ENCODE measurements around the gene MRLN.
"Not testable (repeated sequence)": the region's sequence is repeated elsewhere in the genome, so short reads cannot be mapped to it uniquely, and the experiment has no call there.

MRLN gene

GRCh38 chr10:59753267-59753666 is at the start of gene MRLN:
Gene MRLN (minus strand): TSS chr10:59753455.
- Mint-ChIP-seq H3K4me3 (no peak within 1 kb of the TSS), H3K9me3 (no peaks in the 10 kb centered on the region), H3K27me3 (peaks cover 20% of the 10 kb centered on the region), H3K36me3 (no peaks in the 10 kb centered on the region), H3K4me1 (no peaks in the 10 kb centered on the region), H3K27ac (no peak within 1 kb of the TSS)
- ATAC-seq: no peak

GRCh38 chr10:59801171-59801570 is 47.9 kb upstream of the MRLN start:
- no peaks in the 10 kb centered on the region for H3K27me3 Mint-ChIP-seq
- peaks cover 88% of the 10 kb centered on the region for H3K36me3 Mint-ChIP-seq
- no peaks in the 10 kb centered on the region for H3K9me3 Mint-ChIP-seq
- peaks cover 6% of the 10 kb centered on the region for H3K4me1 Mint-ChIP-seq
- H3K4me3 Mint-ChIP-seq: no peak overlapping the region
- no peak for ATAC-seq
- no peak overlapping the region for H3K27ac Mint-ChIP-seq

- no peak for ATAC-seq
- Mint-ChIP-seq H3K27ac (no peak overlapping the region), H3K4me1 (peaks cover 6% of the 10 kb centered on the region), H3K36me3 (peaks cover 95% of the 10 kb centered on the region), H3K4me3 (no peak overlapping the region), H3K9me3 (no peaks in the 10 kb centered on the region), H3K27me3 (no peaks in the 10 kb centered on the region)
Observed at GRCh38 chr10:59799421-59799820, 46.2 kb upstream of the MRLN start.

DNA sequence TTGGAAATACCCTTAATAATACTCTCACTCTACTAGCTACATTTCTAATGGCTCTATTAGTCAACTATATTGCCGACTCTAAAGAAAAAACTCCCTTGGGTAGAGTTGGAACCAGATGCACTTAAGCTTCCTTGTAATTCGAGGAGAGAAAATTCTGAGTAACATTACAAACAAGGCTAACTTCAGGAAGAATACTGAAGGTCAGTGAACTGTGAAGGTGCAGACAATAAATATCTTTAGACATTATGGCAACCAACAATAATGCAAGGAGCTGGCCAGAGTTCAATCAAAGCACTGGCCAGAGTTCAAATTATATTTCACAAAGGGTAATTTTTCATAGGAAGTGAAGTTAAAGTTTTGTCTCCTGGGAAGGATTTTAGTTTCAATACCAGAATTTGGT is 40.7 kb upstream of the MRLN start:
- no peak overlapping the region for H3K27ac Mint-ChIP-seq
- no peaks in the 10 kb centered on the region for H3K4me1 Mint-ChIP-seq
- no peaks in the 10 kb centered on the region for H3K9me3 Mint-ChIP-seq
- no peak for ATAC-seq
- H3K36me3 Mint-ChIP-seq: peaks cover 75% of the 10 kb centered on the region
- H3K27me3 Mint-ChIP-seq: no peaks in the 10 kb centered on the region
- H3K4me3 Mint-ChIP-seq: no peak overlapping the region

DNA sequence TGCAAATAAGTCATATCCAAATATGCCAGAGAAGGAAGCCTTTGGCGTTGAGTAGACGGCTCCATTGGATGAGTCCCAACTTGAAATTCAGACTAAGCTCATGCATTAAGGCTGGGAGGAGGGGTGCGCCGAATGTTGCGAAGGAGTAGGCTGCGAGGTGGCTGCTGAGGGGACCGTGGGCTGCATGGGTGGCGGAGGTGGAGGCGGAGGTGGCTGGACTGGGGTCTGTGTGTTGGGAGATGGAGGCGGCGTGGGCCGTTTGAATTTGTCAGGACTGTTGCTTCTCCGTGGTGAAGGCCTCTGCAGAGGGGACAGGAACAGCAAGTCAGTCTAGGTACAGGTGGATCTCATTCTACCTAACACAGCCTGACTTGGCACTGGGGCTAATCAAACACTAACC is 39.6 kb upstream of the MRLN start:
- Mint-ChIP-seq H3K36me3 (peaks cover 66% of the 10 kb centered on the region), H3K27me3 (no peaks in the 10 kb centered on the region), H3K27ac (no peak overlapping the region), H3K9me3 (no peaks in the 10 kb centered on the region), H3K4me3 (no peak overlapping the region), H3K4me1 (no peaks in the 10 kb centered on the region)
- ATAC-seq: no peak

DNA sequence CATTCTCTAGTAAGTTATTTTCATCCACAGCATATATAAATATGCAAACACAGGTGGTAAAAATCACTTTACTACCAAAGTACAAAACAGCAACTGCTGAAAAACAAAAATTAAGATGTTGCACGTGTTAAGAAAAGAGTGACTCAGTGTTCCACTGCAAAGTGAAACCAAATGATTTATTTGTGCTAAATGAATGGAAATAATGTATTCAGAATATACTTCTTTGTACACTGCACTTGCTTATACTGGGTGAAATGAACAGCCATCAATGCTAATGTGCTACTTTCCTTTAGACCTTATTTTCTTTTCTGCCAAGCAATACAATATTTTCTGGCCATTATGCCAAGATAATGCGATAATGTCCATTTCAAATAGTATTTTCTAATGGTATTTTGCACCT is 38.3 kb upstream of the MRLN start:
- no peaks in the 10 kb centered on the region for H3K9me3 Mint-ChIP-seq
- ATAC-seq: no peak
- H3K27ac Mint-ChIP-seq: no peak overlapping the region
- no peak overlapping the region for H3K4me3 Mint-ChIP-seq
- H3K27me3 Mint-ChIP-seq: no peaks in the 10 kb centered on the region
- no peaks in the 10 kb centered on the region for H3K4me1 Mint-ChIP-seq
- H3K36me3 Mint-ChIP-seq: peaks cover 54% of the 10 kb centered on the region

DNA sequence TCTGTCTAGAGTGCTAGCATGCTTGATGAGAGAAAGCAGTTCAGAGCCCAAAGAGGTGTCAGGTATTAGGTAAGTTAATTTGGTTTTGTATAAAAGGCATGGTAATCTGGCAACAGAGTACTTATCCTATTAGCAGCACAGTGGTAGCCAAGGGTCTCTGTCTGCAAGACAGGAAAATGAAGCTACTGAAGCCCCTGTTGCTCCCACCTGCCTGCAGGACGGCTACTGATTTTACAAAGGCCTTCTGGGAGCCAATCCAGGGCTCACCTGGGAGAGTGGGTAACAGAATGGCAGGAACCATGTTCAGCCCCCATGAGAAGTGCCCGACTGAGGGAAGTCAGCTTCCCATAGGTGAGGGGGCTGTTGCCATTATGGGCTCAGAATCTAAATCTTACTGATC is 36.8 kb upstream of the MRLN start:
- not testable (repeated sequence) for H3K4me1 Mint-ChIP-seq, H3K27ac Mint-ChIP-seq, H3K27me3 Mint-ChIP-seq, H3K4me3 Mint-ChIP-seq, ATAC-seq, H3K9me3 Mint-ChIP-seq
- peaks cover 39% of the 10 kb centered on the region for H3K36me3 Mint-ChIP-seq

DNA sequence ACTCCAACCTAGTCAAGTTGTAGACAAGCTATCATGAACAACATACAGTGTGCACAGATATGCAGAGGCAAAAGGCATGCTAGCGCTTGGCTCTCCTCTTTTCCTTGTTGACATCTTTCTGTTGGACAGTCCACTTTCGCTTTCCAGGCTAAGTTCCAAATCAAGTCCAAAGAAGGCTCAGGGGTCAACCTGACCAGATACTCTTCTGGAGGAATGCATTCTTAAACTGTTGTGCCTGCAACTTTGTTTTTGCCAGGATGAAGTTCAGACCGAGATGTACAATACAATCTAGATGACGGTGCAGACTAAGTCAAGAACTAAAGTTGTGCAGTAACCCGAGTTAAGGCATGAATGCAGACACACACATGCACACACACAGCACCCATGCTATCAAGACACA is 35.7 kb upstream of the MRLN start:
- not testable (repeated sequence) for H3K27me3 Mint-ChIP-seq, H3K4me3 Mint-ChIP-seq, H3K4me1 Mint-ChIP-seq, H3K27ac Mint-ChIP-seq, ATAC-seq, H3K9me3 Mint-ChIP-seq
- H3K36me3 Mint-ChIP-seq: peaks cover 28% of the 10 kb centered on the region

DNA sequence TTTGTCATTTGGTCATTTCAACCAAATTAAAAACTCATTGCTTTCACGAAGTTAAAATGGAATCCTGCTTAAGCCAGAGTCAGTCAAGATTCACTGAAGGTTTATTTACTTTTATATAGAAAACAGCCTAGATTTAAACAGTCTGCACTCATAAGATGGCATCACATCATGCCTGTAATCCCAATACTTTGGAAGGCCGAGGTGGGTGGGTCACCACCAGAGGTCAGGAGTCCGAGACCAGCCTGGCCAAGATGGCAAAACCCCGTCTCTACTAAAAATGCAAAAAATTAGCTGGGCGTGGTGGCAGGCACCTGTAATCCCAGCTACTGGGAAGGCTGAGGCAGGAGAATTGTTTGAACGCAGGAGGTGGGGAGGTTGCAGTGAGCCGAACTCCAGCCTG is 33.8 kb upstream of the MRLN start:
- not testable (repeated sequence) for H3K4me3 Mint-ChIP-seq, H3K9me3 Mint-ChIP-seq, H3K27me3 Mint-ChIP-seq, ATAC-seq, H3K27ac Mint-ChIP-seq, H3K4me1 Mint-ChIP-seq
- H3K36me3 Mint-ChIP-seq: peaks cover 11% of the 10 kb centered on the region

- not testable (repeated sequence) for H3K9me3 Mint-ChIP-seq, H3K36me3 Mint-ChIP-seq, H3K4me1 Mint-ChIP-seq, ATAC-seq, H3K4me3 Mint-ChIP-seq, H3K27me3 Mint-ChIP-seq, H3K27ac Mint-ChIP-seq
Observed at GRCh38 chr10:59785476-59785875, 32.2 kb upstream of the MRLN start.

DNA sequence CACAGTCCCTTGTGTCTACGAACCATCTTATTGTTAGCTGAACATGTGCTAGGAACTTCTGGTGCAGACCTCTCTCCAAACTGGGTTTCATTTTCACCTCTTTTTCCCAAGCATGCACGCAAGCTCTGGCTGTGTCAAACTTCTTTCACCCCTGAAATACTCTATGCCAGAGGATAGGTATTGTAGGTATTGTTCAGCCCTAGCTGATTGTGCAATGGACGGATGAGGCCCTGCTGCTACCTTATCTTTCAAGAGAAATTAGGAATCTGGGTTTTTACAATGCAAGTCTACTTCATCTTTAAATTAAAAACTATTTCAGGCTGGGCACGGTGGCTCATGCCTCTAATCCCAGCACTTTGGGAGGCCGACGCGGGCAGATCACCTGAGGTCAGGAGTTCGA is 28.3 kb upstream of the MRLN start:
- ATAC-seq: no peak
- H3K27me3 Mint-ChIP-seq: no peaks in the 10 kb centered on the region
- H3K4me3 Mint-ChIP-seq: no peak overlapping the region
- no peaks in the 10 kb centered on the region for H3K36me3 Mint-ChIP-seq
- H3K9me3 Mint-ChIP-seq: peaks cover 9% of the 10 kb centered on the region
- H3K4me1 Mint-ChIP-seq: no peaks in the 10 kb centered on the region
- no peak overlapping the region for H3K27ac Mint-ChIP-seq

DNA sequence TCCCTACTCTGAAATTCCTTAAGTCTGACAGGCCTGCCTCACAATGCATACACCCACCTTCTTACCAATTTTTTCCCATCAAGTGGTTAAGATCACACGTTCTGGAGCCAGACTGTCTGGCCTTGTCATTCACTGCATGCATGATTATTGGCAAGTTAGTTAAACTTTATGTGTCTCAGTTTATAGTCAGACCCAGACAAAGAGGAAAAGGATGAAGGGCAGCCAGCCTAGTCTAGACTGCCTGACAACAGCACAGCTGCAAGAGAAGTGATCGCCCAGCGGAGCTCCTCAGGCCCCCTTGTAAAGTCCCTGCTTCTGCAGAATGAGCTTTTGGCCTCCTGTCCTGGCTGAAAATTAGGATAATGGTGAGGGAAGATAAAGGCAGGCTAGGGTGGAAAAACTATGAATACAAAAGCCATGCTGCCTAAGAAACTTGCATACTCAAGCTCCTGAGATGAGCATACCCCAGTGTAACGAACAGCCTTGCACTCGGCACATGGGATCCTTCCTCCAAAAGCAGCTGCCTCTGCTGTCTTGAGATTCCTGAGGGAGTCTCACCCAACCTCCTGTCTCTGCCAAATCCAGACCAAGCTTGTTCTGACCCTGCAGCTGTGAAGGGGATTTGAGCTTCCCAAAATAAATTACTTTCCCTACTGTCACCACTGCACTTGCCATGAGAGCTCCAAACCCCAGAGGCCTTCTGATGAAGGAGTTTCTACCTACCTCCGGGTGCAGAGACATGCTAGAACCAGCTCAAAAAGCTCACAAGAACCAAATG is 26.7 kb upstream of the MRLN start:
- Mint-ChIP-seq H3K9me3 (peaks cover 10% of the 10 kb centered on the region), H3K27me3 (no peaks in the 10 kb centered on the region), H3K4me3 (no peak overlapping the region), H3K4me1 (no peaks in the 10 kb centered on the region), H3K36me3 (no peaks in the 10 kb centered on the region), H3K27ac (no peak overlapping the region)
- no peak for ATAC-seq

DNA sequence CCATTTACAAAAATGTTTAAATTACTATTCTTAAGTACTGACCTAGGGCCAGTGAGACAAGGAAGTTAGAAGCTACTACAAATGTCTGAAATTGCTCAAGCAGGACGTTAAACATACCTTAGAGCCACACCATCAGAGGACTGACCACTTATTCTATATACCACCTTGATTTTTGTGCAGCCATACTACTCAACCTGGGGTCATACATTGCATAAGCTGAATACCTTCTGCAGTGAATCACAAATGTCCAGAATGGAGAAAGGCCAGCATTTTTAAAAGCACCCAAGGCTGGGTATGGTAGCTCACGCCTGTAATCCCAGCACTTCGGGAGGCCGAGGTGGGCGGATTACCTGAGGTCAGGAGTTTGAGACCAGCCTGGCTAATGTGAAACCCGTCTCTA is 21.2 kb upstream of the MRLN start:
- no peaks in the 10 kb centered on the region for H3K36me3 Mint-ChIP-seq
- no peak for ATAC-seq
- H3K4me1 Mint-ChIP-seq: no peaks in the 10 kb centered on the region
- peaks cover 14% of the 10 kb centered on the region for H3K9me3 Mint-ChIP-seq
- no peaks in the 10 kb centered on the region for H3K27me3 Mint-ChIP-seq
- H3K4me3 Mint-ChIP-seq: no peak overlapping the region
- no peak overlapping the region for H3K27ac Mint-ChIP-seq

GRCh38 chr10:59773088-59773487 is 19.8 kb upstream of the MRLN start:
- H3K27ac Mint-ChIP-seq: no peak overlapping the region
- H3K4me3 Mint-ChIP-seq: no peak overlapping the region
- H3K9me3 Mint-ChIP-seq: peaks cover 11% of the 10 kb centered on the region
- no peak for ATAC-seq
- no peaks in the 10 kb centered on the region for H3K36me3 Mint-ChIP-seq
- no peaks in the 10 kb centered on the region for H3K27me3 Mint-ChIP-seq
- H3K4me1 Mint-ChIP-seq: no peaks in the 10 kb centered on the region

DNA sequence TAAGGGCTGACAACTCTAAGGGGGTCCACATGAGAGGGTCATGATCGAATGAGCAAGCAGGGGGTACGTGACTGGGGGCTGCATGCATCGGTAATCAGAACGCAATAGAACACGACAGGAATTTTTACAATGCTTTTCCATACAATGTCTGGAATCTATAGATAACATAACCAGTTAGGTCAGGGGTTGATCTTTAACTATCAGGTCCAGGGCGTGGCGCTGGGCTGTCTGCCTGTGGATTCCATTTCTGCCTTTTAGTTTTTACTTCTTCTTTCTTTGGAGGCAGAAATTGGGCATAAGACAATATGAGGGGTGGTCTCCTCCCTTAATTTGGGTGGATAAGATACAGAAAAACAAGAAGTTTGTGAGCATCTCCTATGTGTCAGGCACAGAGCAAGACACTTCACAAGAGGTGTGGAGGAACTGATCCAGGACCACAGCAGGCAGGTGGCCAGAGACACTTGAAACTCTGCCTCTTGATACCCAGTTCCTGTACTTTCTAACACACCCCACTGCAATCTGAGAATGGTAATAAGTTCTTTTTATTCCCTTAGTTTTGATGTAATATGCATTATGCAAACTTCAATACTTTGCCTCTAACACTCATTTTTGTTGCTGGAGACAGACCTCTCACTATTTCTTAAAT is 18.0 kb upstream of the MRLN start:
- Mint-ChIP-seq H3K27me3 (no peaks in the 10 kb centered on the region), H3K4me1 (no peaks in the 10 kb centered on the region), H3K36me3 (no peaks in the 10 kb centered on the region), H3K4me3 (no peak overlapping the region), H3K27ac (no peak overlapping the region), H3K9me3 (peaks cover 4% of the 10 kb centered on the region)
- no peak for ATAC-seq

DNA sequence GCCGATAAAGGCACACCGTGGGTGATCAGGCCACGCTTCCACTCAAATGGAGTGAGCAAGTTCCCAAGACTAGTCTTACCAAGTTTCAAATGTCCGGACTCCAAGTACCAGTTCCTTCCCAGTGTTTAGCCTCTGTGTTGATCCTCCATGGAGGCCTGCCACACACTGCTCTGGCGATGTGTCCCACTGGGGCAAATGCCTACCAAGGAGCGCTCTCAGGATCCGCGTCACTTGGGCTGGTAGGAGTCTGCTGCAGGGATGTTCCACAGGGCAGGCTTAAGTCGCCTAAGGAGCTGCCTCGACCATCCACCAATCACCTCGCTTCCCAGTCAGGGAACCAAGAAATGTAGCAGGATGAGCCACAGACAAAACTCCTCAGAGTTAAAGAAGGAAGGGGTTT is 17.4 kb upstream of the MRLN start:
- Mint-ChIP-seq H3K27ac (no peak overlapping the region), H3K9me3 (peaks cover 4% of the 10 kb centered on the region), H3K4me1 (no peaks in the 10 kb centered on the region), H3K27me3 (no peaks in the 10 kb centered on the region), H3K36me3 (no peaks in the 10 kb centered on the region), H3K4me3 (no peak overlapping the region)
- no peak for ATAC-seq
